ENCODE measurements around the gene CCN2.
"Not testable (repeated sequence)": the region's sequence is repeated elsewhere in the genome, so short reads cannot be mapped to it uniquely, and the experiment has no call there.

CCN2 gene

GRCh38 chr6:131916091-131916796, 34.9 kb downstream of the CCN2 start:
- peaks cover 26% of the 10 kb centered on the region for H3K27me3 Mint-ChIP-seq (ENCODE audit: low read depth)
- H3K27ac Mint-ChIP-seq; H3K9me3 Mint-ChIP-seq; H3K36me3 Mint-ChIP-seq (ENCODE audit: low read depth); H3K4me1 Mint-ChIP-seq (ENCODE audit: low read depth); H3K4me3 Mint-ChIP-seq: not testable (repeated sequence)

GRCh38 chr6:131914967-131915751, 36.0 kb downstream of the CCN2 start:
- H3K9me3 Mint-ChIP-seq = no peaks in the 10 kb centered on the region
- H3K27ac Mint-ChIP-seq = no peak overlapping the region
- peaks cover 9% of the 10 kb centered on the region for H3K4me1 Mint-ChIP-seq (ENCODE audit: low read depth)
- no peaks in the 10 kb centered on the region for H3K36me3 Mint-ChIP-seq (ENCODE audit: low read depth)
- H3K27me3 Mint-ChIP-seq (ENCODE audit: low read depth) = peaks cover 30% of the 10 kb centered on the region
- no peak overlapping the region for H3K4me3 Mint-ChIP-seq

DNA sequence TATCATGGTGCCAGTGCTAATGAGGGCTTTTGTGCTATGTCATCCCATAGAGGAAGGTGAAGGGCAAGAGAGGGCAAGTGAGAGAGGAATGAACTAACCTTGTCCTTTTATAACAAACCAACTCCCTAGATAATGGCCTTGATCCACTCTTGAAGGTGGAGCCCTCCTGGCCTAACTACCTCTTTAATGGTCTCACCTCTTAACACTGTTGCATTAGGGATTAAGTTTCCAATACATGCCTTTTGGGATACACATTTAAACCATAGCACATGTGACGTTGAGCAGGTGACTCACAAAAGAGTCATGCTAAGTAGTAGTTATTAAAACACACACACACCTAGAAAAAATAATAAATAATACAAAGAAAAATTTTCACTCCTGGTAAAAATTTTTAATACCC, 36.9 kb downstream of the CCN2 start:
- Mint-ChIP-seq H3K4me1 (ENCODE audit: low read depth) (peaks cover 12% of the 10 kb centered on the region), H3K27ac (no peak overlapping the region), H3K9me3 (no peaks in the 10 kb centered on the region), H3K4me3 (no peak overlapping the region), H3K36me3 (ENCODE audit: low read depth) (no peaks in the 10 kb centered on the region), H3K27me3 (ENCODE audit: low read depth) (peaks cover 30% of the 10 kb centered on the region)

GRCh38 chr6:131911951-131912350, 39.2 kb downstream of the CCN2 start:
- Mint-ChIP-seq H3K27ac (no peak overlapping the region), H3K27me3 (ENCODE audit: low read depth) (peaks cover 29% of the 10 kb centered on the region), H3K36me3 (ENCODE audit: low read depth) (no peaks in the 10 kb centered on the region), H3K4me3 (no peak overlapping the region), H3K9me3 (no peaks in the 10 kb centered on the region), H3K4me1 (ENCODE audit: low read depth) (peaks cover 4% of the 10 kb centered on the region)

DNA sequence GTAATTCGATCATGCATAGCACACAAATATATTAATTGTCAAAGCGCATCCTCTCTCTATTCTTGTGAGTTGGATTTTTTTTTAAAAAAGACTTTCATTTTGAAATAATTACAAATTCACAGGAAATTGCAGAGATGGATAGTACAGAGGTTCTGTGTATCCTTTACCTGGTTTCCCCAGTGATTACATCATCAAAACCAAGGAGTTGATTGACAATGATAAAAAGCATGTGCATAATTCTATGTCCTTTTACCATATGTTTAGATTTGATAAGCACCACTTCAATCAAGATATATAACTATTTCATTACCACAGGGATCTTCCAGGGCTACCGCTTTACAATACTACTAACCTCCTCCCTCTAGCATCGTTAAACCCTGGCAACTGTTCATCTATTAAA, 40.2 kb downstream of the CCN2 start:
- Mint-ChIP-seq H3K4me3 (no peak overlapping the region), H3K4me1 (ENCODE audit: low read depth) (peaks cover 3% of the 10 kb centered on the region), H3K27ac (no peak overlapping the region), H3K9me3 (no peaks in the 10 kb centered on the region), H3K36me3 (ENCODE audit: low read depth) (no peaks in the 10 kb centered on the region), H3K27me3 (ENCODE audit: low read depth) (peaks cover 28% of the 10 kb centered on the region)

DNA sequence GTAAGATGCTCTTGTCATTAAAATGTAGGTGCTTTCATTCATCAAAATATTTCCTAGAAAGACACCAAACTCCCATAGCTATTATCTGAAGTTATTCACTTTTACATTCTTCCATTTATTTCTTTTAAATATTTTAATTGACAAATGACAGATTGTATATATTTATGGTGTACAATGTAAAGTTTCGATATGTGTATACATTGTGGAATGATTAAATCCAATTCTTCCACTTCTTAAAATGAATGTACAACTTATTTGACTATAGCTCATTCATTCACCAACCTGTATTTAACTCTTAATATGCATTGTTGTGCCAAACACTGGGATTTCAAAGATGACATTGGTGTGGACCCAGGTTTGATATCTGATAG, 41.0 kb downstream of the CCN2 start:
- no peak overlapping the region for H3K27ac Mint-ChIP-seq
- H3K4me1 Mint-ChIP-seq (ENCODE audit: low read depth) = peaks cover 3% of the 10 kb centered on the region
- no peaks in the 10 kb centered on the region for H3K36me3 Mint-ChIP-seq (ENCODE audit: low read depth)
- no peak overlapping the region for H3K4me3 Mint-ChIP-seq
- peaks cover 28% of the 10 kb centered on the region for H3K27me3 Mint-ChIP-seq (ENCODE audit: low read depth)
- no peaks in the 10 kb centered on the region for H3K9me3 Mint-ChIP-seq

GRCh38 chr6:131909408-131910218, 41.6 kb downstream of the CCN2 start:
- peaks cover 3% of the 10 kb centered on the region for H3K4me1 Mint-ChIP-seq (ENCODE audit: low read depth)
- peak overlapping the region; percentile 58 for H3K27ac Mint-ChIP-seq
- H3K4me3 Mint-ChIP-seq = no peak overlapping the region
- H3K36me3 Mint-ChIP-seq (ENCODE audit: low read depth) = no peaks in the 10 kb centered on the region
- H3K9me3 Mint-ChIP-seq = no peaks in the 10 kb centered on the region
- H3K27me3 Mint-ChIP-seq (ENCODE audit: low read depth) = peaks cover 28% of the 10 kb centered on the region

DNA sequence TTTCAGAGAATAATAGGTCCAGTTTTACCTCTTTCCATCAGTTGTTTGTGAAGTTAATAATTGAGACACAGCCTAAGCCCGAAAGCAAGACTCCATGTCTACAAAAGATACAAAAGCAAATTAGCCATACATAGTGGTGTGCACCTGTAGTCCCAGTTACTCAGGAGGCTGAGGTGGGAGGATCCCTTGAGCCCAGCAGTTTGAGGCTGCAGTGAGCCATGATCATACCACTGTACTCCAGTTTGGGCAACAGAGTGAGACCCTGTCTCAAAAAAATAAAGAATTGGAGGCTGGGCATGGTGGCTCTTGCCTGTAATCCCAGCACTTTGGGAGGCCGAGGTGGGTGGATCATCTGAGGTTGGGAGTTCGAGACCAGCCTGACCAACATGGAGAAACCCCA, 42.4 kb downstream of the CCN2 start:
- H3K36me3 Mint-ChIP-seq (ENCODE audit: low read depth); H3K27ac Mint-ChIP-seq; H3K9me3 Mint-ChIP-seq; H3K4me1 Mint-ChIP-seq (ENCODE audit: low read depth); H3K4me3 Mint-ChIP-seq: not testable (repeated sequence)
- H3K27me3 Mint-ChIP-seq (ENCODE audit: low read depth) = peaks cover 28% of the 10 kb centered on the region

DNA sequence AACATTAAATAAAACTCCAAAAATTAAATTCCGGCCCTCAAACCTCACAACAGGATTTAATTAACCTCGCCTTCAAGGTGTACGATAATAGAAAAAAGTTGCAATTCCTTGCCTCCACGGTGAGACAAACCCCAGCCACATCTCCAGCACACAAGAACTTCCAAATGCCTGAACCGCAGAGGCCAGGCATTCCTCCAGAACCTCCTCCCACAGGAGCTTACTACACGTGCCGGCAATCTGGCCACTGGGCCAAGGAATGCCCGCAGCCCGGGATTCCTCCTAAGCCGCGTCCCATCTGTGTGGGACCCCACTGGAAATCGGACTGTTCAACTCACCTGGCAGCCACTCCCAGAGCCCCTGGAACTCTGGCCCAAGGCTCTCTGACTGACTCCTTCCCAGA, 47.4 kb downstream of the CCN2 start:
- not testable (repeated sequence) for H3K9me3 Mint-ChIP-seq; H3K36me3 Mint-ChIP-seq (ENCODE audit: low read depth); H3K27ac Mint-ChIP-seq; H3K4me3 Mint-ChIP-seq; H3K4me1 Mint-ChIP-seq (ENCODE audit: low read depth)
- H3K27me3 Mint-ChIP-seq (ENCODE audit: low read depth) = peaks cover 13% of the 10 kb centered on the region

GRCh38 chr6:131901326-131901873, 49.8 kb downstream of the CCN2 start:
- H3K4me1 Mint-ChIP-seq (ENCODE audit: low read depth); H3K27ac Mint-ChIP-seq; H3K27me3 Mint-ChIP-seq (ENCODE audit: low read depth); H3K9me3 Mint-ChIP-seq; H3K36me3 Mint-ChIP-seq (ENCODE audit: low read depth); H3K4me3 Mint-ChIP-seq: not testable (repeated sequence)

DNA sequence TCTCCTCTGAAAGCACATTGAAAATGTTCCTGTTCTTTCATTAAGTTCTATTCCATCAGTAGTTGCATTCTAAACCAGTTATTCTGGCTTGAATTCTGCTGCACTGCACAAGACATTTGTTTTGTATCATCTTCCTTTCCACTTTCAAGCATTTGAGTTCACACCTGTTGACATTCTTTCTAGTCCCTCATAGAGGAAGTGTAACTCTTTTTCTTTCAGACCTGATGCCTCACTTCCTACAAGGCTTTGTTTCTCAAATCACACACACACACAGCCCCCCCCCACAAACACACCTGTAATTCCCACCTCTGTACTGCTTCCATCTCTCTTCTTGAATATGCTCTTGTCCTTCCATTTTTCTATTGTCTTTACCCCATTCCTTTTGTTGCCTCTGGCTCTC, 50.9 kb downstream of the CCN2 start:
- no peaks in the 10 kb centered on the region for H3K4me1 Mint-ChIP-seq (ENCODE audit: low read depth)
- peaks cover 9% of the 10 kb centered on the region for H3K9me3 Mint-ChIP-seq
- H3K4me3 Mint-ChIP-seq = no peak overlapping the region
- no peak overlapping the region for H3K27ac Mint-ChIP-seq
- H3K36me3 Mint-ChIP-seq (ENCODE audit: low read depth) = no peaks in the 10 kb centered on the region
- H3K27me3 Mint-ChIP-seq (ENCODE audit: low read depth) = peaks cover 7% of the 10 kb centered on the region

DNA sequence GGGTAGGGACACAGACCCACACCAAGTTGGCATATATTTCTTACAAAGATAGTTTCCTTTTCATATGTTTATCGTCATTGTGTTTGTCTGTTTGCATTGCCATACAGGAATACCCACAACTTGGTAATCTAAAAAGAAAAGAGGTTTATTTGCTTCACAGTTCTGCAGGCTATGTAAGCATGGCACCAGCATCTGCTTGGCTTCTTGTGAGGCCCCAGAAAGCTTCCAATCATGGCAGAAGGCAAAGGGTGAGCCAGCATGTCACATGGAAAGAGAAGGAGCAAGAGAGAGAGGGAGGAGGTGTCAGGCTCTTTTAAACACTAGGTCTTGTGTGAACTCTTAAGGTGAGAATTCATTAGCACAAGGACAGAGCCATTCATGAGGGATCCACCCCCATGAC, 52.5 kb downstream of the CCN2 start:
- H3K9me3 Mint-ChIP-seq = peaks cover 9% of the 10 kb centered on the region
- no peak overlapping the region for H3K27ac Mint-ChIP-seq
- H3K4me3 Mint-ChIP-seq = no peak overlapping the region
- peaks cover 7% of the 10 kb centered on the region for H3K27me3 Mint-ChIP-seq (ENCODE audit: low read depth)
- no peaks in the 10 kb centered on the region for H3K36me3 Mint-ChIP-seq (ENCODE audit: low read depth)
- H3K4me1 Mint-ChIP-seq (ENCODE audit: low read depth) = peaks cover 4% of the 10 kb centered on the region

All from T-helper 1 cell treated with Interleukin-12 subunit alpha and Interleukin-12 subunit beta and Interleukin-4 antibody, amounts not matched to agents 30 μg/mL and 1 μg/mL, for 36 hours (primary cell).